Breast epithelium (tissue), 3 donors: ENCODE measurements around the gene IFI16.

Source experiments
- POLR2A ChIP-seq: fragments of 450-650 bp; IDR thresholded peaks from one replicate; pipeline ENCODE4 v1.6.1; 2016; ENCODE audit warnings: antibody characterized with exemption, mild to moderate bottlenecking, moderate library complexity
- POLR2AphosphoS5 ChIP-seq, 3 donors: sonication (generic); formaldehyde crosslinking; IDR thresholded peaks; one replicate each; pipeline ENCODE4 v1.6.1; 2017; ENCODE audit warnings: antibody characterized with exemption in 3 of 3
- TF ChIP-seq, protein P1 (sequence below), 3 donors: fragments of 450-650 bp; IDR thresholded peaks; one replicate each; pipeline ENCODE4 v1.5.1; 2016 to 2017; ENCODE audit warnings: antibody characterized with exemption in 3 of 3, mild to moderate bottlenecking in 3 of 3, moderate library complexity in 3 of 3

GRCh38 chr1:159025043-159025442 lies 15.3 kb downstream of the IFI16 start:
- TF ChIP-seq, protein P1, sequence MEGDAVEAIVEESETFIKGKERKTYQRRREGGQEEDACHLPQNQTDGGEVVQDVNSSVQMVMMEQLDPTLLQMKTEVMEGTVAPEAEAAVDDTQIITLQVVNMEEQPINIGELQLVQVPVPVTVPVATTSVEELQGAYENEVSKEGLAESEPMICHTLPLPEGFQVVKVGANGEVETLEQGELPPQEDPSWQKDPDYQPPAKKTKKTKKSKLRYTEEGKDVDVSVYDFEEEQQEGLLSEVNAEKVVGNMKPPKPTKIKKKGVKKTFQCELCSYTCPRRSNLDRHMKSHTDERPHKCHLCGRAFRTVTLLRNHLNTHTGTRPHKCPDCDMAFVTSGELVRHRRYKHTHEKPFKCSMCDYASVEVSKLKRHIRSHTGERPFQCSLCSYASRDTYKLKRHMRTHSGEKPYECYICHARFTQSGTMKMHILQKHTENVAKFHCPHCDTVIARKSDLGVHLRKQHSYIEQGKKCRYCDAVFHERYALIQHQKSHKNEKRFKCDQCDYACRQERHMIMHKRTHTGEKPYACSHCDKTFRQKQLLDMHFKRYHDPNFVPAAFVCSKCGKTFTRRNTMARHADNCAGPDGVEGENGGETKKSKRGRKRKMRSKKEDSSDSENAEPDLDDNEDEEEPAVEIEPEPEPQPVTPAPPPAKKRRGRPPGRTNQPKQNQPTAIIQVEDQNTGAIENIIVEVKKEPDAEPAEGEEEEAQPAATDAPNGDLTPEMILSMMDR (IDR thresholded peaks at IDR 0.05) = no peak
- TF ChIP-seq POLR2A (no peak), POLR2AphosphoS5 (IDR thresholded peaks at IDR 0.05) (no peak)
